Brain microvascular endothelial cell (primary cell): ENCODE data around the gene TMEM51.
"Not testable (repeated sequence)": the region's sequence is repeated elsewhere in the genome, so short reads cannot be mapped to it uniquely, and the experiment has no call there.

ENCODE experiments used
- DNase-seq: peaks from one replicate; pipeline ENCODE4 v3.0.0-alpha.2; 2020
- H3K27ac ChIP-seq: fragments of 250-450 bp; sonication (Bioruptor Pico); 2 replicates; pipeline ENCODE4 v1.5.1; 2020; ENCODE audit warnings: mild to moderate bottlenecking, moderate library complexity
- H3K27me3 ChIP-seq: fragments of 250-450 bp; sonication (Bioruptor Pico); replicated peaks from 2 replicates; pipeline ENCODE4 v1.5.1; 2020; ENCODE audit warnings: mild to moderate bottlenecking
- H3K36me3 ChIP-seq: fragments of 250-450 bp; sonication (Bioruptor Pico); replicated peaks from 2 replicates; pipeline ENCODE4 v1.5.1; 2020; ENCODE audit warnings: mild to moderate bottlenecking
- H3K4me3 ChIP-seq: 2 replicates; pipeline ENCODE4 v1.5.1; 2011; ENCODE audit warnings: low read depth, mild to moderate bottlenecking, control low read depth, low read length, moderate library complexity
- CTCF ChIP-seq: IDR thresholded peaks from 2 replicates; pipeline ENCODE4 v1.5.1; 2011; ENCODE audit warnings: low read depth, mild to moderate bottlenecking, moderate library complexity, low read length, control low read depth, inconsistent platforms; ENCODE audit errors: missing control alignments
- in situ Hi-C: cut with HindIII; loops from 2 replicates; pipeline ENCODE4 v1.10.0; 2017; ENCODE audit warnings: low sequenced_read_pairs, low pct_ligation_motif_present

TMEM51 gene

GRCh38 chr1:15128077-15128476, 25.5 kb upstream of the TMEM51 start:
- TF ChIP-seq CTCF: no peak
- H3K27ac ChIP-seq: no peak overlapping the region
- in situ Hi-C loops: no loop called here
- H3K27me3 ChIP-seq: no peaks in the 10 kb centered on the region
- no peak for DNase-seq
- H3K4me3 ChIP-seq: no peak overlapping the region
- H3K36me3 ChIP-seq: no peaks in the 10 kb centered on the region

- in situ Hi-C loops: no loop called here
- TF ChIP-seq CTCF: peak; percentile 94
Measured at GRCh38 chr1:15128520-15129313, 24.8 kb upstream of the TMEM51 start.

GRCh38 chr1:15129944-15130343, 23.6 kb upstream of the TMEM51 start:
- Histone ChIP-seq H3K27me3 (no peaks in the 10 kb centered on the region), H3K27ac (no peak overlapping the region), H3K4me3 (no peak overlapping the region), H3K36me3 (no peaks in the 10 kb centered on the region)
- no peak for TF ChIP-seq CTCF
- DNase-seq: no peak
- in situ Hi-C loops: no loop called here

More at GRCh38 chr1:15128520-15129313, 24.8 kb upstream of the TMEM51 start:
- DNase-seq: peak; percentile 74
- H3K27ac ChIP-seq: no peak overlapping the region
- H3K36me3 ChIP-seq: no peaks in the 10 kb centered on the region
- no peaks in the 10 kb centered on the region for H3K27me3 ChIP-seq
- H3K4me3 ChIP-seq: no peak overlapping the region

GRCh38 chr1:15130607-15131006, 22.9 kb upstream of the TMEM51 start:
- Histone ChIP-seq H3K36me3 (no peaks in the 10 kb centered on the region), H3K27me3 (no peaks in the 10 kb centered on the region), H3K27ac (no peak overlapping the region), H3K4me3 (no peak overlapping the region)
- in situ Hi-C loops: no loop called here
- DNase-seq: no peak
- no peak for TF ChIP-seq CTCF

GRCh38 chr1:15132965-15133364, 20.6 kb upstream of the TMEM51 start:
- DNase-seq: no peak
- in situ Hi-C loops: no loop called here
- no peak overlapping the region for H3K4me3 ChIP-seq
- no peaks in the 10 kb centered on the region for H3K36me3 ChIP-seq
- no peak overlapping the region for H3K27ac ChIP-seq
- H3K27me3 ChIP-seq: no peaks in the 10 kb centered on the region
- no peak for TF ChIP-seq CTCF

GRCh38 chr1:15134285-15134684, 19.3 kb upstream of the TMEM51 start:
- Histone ChIP-seq H3K4me3 (no peak overlapping the region), H3K27me3 (no peaks in the 10 kb centered on the region), H3K36me3 (no peaks in the 10 kb centered on the region), H3K27ac (no peak overlapping the region)
- no peak for DNase-seq
- in situ Hi-C loops: no loop called here
- TF ChIP-seq CTCF: no peak

GRCh38 chr1:15135604-15136003, 17.9 kb upstream of the TMEM51 start:
- DNase-seq, in situ Hi-C loops, H3K4me3 ChIP-seq, H3K27me3 ChIP-seq, H3K27ac ChIP-seq, H3K36me3 ChIP-seq: not testable (repeated sequence)
